IMR-90 (cell line): Measurements from ENCODE around the gene ANXA3.

Experiments
- BHLHE40 ChIP-seq: fragments of 150-350 bp; IDR thresholded peaks from 2 replicates; pipeline ENCODE4 v1.6.1; 2016; ENCODE audit warnings: mild to moderate bottlenecking, low read depth, low read length
- CEBPB ChIP-seq: IDR thresholded peaks from 2 replicates; pipeline ENCODE4 v1.6.1; 2012; ENCODE audit warnings: low read depth, low read length, improper control_type of control experiment
- CTCF ChIP-seq: conservative IDR thresholded peaks from 2 replicates; pipeline ENCODE4 v1.5.1; 2012; ENCODE audit warnings: mild to moderate bottlenecking, low read depth, low read length, improper control_type of control experiment
- ELK1 ChIP-seq: fragments of 150-350 bp; IDR thresholded peaks from 2 replicates; pipeline ENCODE4 v1.6.1; 2016; ENCODE audit warnings: low read depth, mild to moderate bottlenecking, low read length, moderate library complexity, borderline replicate concordance
- FOS ChIP-seq: fragments of 150-350 bp; IDR thresholded peaks from 2 replicates; pipeline ENCODE4 v1.6.1; 2016; ENCODE audit warnings: low read depth, low read length
- MAFK ChIP-seq: IDR thresholded peaks from 2 replicates; pipeline ENCODE4 v1.6.1; 2012; ENCODE audit warnings: low read depth, low read length, improper control_type of control experiment
- MAZ ChIP-seq: IDR thresholded peaks from 2 replicates; pipeline ENCODE4 v1.6.1; 2012; ENCODE audit warnings: low read depth, mild to moderate bottlenecking, low read length, improper control_type of control experiment, moderate library complexity, borderline replicate concordance
- MXI1 ChIP-seq: IDR thresholded peaks from 2 replicates; pipeline ENCODE4 v1.6.1; 2012; ENCODE audit warnings: low read depth, mild to moderate bottlenecking, low read length, moderate library complexity, borderline replicate concordance
- POLR2A ChIP-seq: IDR thresholded peaks from 2 replicates; pipeline ENCODE4 v1.6.1; 2012; ENCODE audit warnings: mild to moderate bottlenecking, low read depth, low read length
- RAD21 ChIP-seq: IDR thresholded peaks from 2 replicates; pipeline ENCODE4 v1.6.1; 2012; ENCODE audit warnings: low read length, improper control_type of control experiment
- RCOR1 ChIP-seq: IDR thresholded peaks from 2 replicates; pipeline ENCODE4 v1.6.1; 2012; ENCODE audit warnings: mild to moderate bottlenecking, low read length, improper control_type of control experiment; ENCODE audit not compliant: insufficient replicate concordance
- RFX5 ChIP-seq: IDR thresholded peaks from 2 replicates; pipeline ENCODE4 v1.8.0; 2012; ENCODE audit warnings: low read depth, mild to moderate bottlenecking, low read length, moderate library complexity
- SMC3 ChIP-seq: fragments of 150-350 bp; IDR thresholded peaks from 2 replicates; pipeline ENCODE4 v1.6.1; 2016; ENCODE audit warnings: low read depth, mild to moderate bottlenecking, antibody characterized with exemption, low read length, moderate library complexity
- USF2 ChIP-seq: fragments of 150-350 bp; IDR thresholded peaks from 2 replicates; pipeline ENCODE4 v1.6.1; 2017; ENCODE audit warnings: mild to moderate bottlenecking, antibody characterized with exemption, low read length, low read depth

- TF ChIP-seq POLR2A (no peak), FOS (peak; percentile 31; the same call in 1 of the 2 replicates), CTCF (no peak), MAZ (no peak), SMC3 (no peak), BHLHE40 (no peak), ELK1 (no peak), MXI1 (no peak), RCOR1 (no peak), CEBPB (peak; percentile 93), RAD21 (no peak), USF2 (no peak), MAFK (no peak), RFX5 (no peak)
Measured at GRCh38 chr4:78542373-78542772, 9.2 kb upstream of the ANXA3 start.
